ENCODE results near the gene BSND. TPM values are rescaled to one million over a fixed set of nuclear protein-coding genes. Genes with fewer than 3 reads are reported as not detected.

Gene BSND
- total and polyA plus RNA-seq, 9 of the 15 experiments (the other 6 are each of a cell fraction or from before 2014, with no cell fraction given): not detected

GRCh38 chr1:55039342-55040082 is 40.8 kb downstream of the BSND start, which contains the start of gene PCSK9 (continued):
- peak; percentile 20 for TF ChIP-seq TAF1 (IDR thresholded peaks at IDR 0.05; ENCODE audit: control insufficient read depth, extremely low read depth, insufficient read depth, low read length, severe bottlenecking)
- TF ChIP-seq ZNF3 (CRISPR knock-in tag; IDR thresholded peaks at IDR 0.05): no peak
- no peak for TF ChIP-seq SNAPC5 (CRISPR knock-in tag; IDR thresholded peaks at IDR 0.05)
- no peak for TF ChIP-seq TRIM25 (IDR thresholded peaks at IDR 0.05; ENCODE audit: borderline replicate concordance)
- peak; percentile 57; the same call in 1 of the 2 replicates for TF ChIP-seq THAP12 (CRISPR knock-in tag; IDR thresholded peaks at IDR 0.05)
- TF ChIP-seq ZC3H8 (IDR thresholded peaks at IDR 0.05): no peak
- TF ChIP-seq ZBTB17 (CRISPR knock-in tag; IDR thresholded peaks at IDR 0.05): 0 out of 2 replicates have a peak, but pooled peaks have one; percentile 18
- no peak for TF ChIP-seq TRIM28 (IDR thresholded peaks at IDR 0.05)
- TF ChIP-seq POLR2A (conservative IDR thresholded peaks at IDR 0.05): peak; percentile 77
- TF ChIP-seq CREBBP (IDR thresholded peaks at IDR 0.05; ENCODE audit: low read depth, low read length): no peak
- TF ChIP-seq, protein P1, sequence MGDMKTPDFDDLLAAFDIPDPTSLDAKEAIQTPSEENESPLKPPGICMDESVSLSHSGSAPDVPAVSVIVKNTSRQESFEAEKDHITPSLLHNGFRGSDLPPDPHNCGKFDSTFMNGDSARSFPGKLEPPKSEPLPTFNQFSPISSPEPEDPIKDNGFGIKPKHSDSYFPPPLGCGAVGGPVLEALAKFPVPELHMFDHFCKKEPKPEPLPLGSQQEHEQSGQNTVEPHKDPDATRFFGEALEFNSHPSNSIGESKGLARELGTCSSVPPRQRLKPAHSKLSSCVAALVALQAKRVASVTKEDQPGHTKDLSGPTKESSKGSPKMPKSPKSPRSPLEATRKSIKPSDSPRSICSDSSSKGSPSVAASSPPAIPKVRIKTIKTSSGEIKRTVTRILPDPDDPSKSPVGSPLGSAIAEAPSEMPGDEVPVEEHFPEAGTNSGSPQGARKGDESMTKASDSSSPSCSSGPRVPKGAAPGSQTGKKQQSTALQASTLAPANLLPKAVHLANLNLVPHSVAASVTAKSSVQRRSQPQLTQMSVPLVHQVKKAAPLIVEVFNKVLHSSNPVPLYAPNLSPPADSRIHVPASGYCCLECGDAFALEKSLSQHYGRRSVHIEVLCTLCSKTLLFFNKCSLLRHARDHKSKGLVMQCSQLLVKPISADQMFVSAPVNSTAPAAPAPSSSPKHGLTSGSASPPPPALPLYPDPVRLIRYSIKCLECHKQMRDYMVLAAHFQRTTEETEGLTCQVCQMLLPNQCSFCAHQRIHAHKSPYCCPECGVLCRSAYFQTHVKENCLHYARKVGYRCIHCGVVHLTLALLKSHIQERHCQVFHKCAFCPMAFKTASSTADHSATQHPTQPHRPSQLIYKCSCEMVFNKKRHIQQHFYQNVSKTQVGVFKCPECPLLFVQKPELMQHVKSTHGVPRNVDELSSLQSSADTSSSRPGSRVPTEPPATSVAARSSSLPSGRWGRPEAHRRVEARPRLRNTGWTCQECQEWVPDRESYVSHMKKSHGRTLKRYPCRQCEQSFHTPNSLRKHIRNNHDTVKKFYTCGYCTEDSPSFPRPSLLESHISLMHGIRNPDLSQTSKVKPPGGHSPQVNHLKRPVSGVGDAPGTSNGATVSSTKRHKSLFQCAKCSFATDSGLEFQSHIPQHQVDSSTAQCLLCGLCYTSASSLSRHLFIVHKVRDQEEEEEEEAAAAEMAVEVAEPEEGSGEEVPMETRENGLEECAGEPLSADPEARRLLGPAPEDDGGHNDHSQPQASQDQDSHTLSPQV (IDR thresholded peaks at IDR 0.05): peak; percentile 69; the same call in 1 of the 2 replicates
- no peak for TF ChIP-seq ZNF764 (CRISPR knock-in tag; IDR thresholded peaks at IDR 0.05; ENCODE audit: low read depth)
- no peak for TF ChIP-seq PPARD (CRISPR knock-in tag; IDR thresholded peaks at IDR 0.05)
- no peak for TF ChIP-seq FOXA3 (CRISPR knock-in tag; conservative IDR thresholded peaks at IDR 0.05 in 1 of 2, IDR thresholded peaks at IDR 0.05 in 1 of 2)
- no peak for TF ChIP-seq U2AF2 (optimal IDR thresholded peaks at IDR 0.05; ENCODE audit: low read depth, low read length)
- TF ChIP-seq RUNX1 (IDR thresholded peaks at IDR 0.05; ENCODE audit: low read depth): no peak
- TF ChIP-seq HBP1 (CRISPR knock-in tag; IDR thresholded peaks at IDR 0.05): no peak
- TF ChIP-seq ZNF668 (CRISPR knock-in tag; IDR thresholded peaks at IDR 0.05): no peak
- TF ChIP-seq ZNF586 (CRISPR knock-in tag; conservative IDR thresholded peaks at IDR 0.05): no peak
